ENCODE measurements around the gene OFD1.

OFD1 gene

DNA sequence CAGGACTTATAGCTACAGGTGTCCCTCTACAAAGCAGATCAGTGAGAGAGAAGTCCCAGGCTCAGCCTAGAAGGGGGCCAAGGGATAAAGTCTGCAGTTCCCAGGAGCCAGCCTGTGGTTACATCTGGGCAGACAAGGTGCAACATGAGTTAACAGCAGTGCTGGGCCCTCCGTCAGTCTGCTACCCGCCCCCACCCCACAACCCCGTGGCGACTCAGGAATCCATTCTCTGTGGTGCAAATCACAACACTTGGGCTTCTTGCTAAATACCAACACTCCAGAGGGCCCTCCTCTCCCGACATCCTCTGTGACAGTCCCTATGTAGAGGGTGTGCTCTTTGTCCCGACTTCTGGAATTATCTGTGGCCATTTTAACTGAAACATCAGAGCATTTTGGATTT, 68.6 kb downstream of the OFD1 start:
- no peak overlapping the region for H3K4me3 ChIP-seq (ENCODE audit: low read depth, low read length)
- TF ChIP-seq, protein P1, sequence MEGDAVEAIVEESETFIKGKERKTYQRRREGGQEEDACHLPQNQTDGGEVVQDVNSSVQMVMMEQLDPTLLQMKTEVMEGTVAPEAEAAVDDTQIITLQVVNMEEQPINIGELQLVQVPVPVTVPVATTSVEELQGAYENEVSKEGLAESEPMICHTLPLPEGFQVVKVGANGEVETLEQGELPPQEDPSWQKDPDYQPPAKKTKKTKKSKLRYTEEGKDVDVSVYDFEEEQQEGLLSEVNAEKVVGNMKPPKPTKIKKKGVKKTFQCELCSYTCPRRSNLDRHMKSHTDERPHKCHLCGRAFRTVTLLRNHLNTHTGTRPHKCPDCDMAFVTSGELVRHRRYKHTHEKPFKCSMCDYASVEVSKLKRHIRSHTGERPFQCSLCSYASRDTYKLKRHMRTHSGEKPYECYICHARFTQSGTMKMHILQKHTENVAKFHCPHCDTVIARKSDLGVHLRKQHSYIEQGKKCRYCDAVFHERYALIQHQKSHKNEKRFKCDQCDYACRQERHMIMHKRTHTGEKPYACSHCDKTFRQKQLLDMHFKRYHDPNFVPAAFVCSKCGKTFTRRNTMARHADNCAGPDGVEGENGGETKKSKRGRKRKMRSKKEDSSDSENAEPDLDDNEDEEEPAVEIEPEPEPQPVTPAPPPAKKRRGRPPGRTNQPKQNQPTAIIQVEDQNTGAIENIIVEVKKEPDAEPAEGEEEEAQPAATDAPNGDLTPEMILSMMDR (IDR thresholded peaks at IDR 0.05; ENCODE audit: insufficient read depth, low read depth, low read length, missing control alignments) = no peak
- DNase-seq (ENCODE audit: low read depth) = no peak

DNA sequence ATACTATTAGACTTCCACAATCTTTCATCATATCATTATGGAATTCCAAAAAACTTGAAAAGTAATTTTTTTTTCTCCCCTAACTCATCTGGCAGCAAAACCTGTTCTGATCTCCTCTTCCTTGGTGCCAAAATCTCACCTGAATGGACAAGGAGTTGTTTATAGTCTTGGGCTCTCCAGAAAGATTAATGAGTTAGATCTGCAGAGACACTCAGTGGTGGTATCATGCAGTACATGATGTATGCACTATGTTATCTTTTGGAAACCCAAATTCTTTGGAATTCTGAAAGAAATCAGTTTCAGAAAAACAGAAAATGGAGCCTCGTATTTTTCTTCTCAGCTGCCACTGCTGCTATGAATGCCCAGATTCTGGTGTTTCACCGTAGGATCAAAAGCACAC, 70.7 kb downstream of the OFD1 start:
- no peak for DNase-seq (ENCODE audit: low read depth)
- TF ChIP-seq, protein P1 (IDR thresholded peaks at IDR 0.05; ENCODE audit: insufficient read depth, low read depth, low read length, missing control alignments) = no peak
- H3K4me3 ChIP-seq (ENCODE audit: low read depth, low read length) = no peak overlapping the region

DNA sequence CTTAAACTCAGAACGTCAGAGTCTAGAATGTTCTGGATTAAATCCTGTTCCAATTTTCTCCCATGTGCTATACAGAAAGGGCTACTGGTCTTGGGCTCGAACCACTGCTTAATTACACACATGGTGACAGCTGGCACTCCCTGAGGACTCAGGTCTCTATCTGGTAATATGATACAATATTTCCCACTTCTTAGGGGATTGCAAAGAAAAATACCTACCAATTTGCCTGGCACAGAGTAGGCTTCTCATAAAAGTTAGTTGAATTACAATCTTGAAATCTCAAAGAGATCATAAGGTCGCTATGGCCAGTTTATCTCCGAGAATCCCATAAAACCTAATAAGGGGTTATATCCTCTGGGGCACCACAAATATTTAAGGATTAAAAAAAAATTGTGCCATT, 73.7 kb downstream of the OFD1 start:
- DNase-seq (ENCODE audit: low read depth) = no peak
- no peak overlapping the region for H3K4me3 ChIP-seq (ENCODE audit: low read depth, low read length)
- TF ChIP-seq, protein P1 (IDR thresholded peaks at IDR 0.05; ENCODE audit: insufficient read depth, low read depth, low read length, missing control alignments) = no peak

DNA sequence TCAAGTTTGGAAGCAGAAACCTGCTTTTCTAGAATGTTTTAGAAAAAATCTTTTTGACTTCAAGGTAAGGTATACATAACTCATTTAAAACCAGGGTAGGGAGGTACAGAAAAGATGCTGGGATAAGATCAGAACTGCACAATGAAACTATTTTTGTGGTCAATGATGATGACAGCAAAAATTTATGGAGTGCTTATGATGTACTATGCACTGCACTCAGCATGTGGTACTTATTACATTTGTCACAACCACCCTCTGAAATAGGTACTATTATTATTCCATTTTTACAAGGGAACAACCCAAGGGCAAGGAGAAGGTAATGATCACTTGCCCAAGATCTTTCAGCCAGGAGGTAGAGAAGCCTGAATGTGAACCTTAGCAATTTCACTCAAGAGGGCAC, 74.3 kb downstream of the OFD1 start:
- no peak overlapping the region for H3K4me3 ChIP-seq (ENCODE audit: low read depth, low read length)
- DNase-seq (ENCODE audit: low read depth) = no peak
- TF ChIP-seq, protein P1 (IDR thresholded peaks at IDR 0.05; ENCODE audit: insufficient read depth, low read depth, low read length, missing control alignments) = no peak

DNA sequence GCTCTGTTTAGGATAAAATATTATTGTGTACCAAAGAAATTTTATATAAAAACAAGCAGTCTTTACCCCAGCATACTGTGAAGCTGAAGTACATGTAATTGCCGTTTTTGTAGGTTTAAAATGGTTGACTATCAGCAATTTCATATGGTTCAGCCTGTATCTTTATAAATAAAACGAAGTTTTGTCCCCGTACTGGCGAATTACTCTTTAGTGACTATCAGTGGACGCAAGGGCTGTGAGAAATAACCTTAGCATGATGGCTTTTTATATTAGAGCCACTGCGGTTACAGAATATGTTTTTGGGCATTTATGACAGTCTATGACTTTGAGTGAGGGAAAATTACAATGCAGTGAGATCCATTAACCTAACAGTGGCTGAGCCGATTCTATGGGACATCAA, 81.1 kb downstream of the OFD1 start:
- no peak for DNase-seq (ENCODE audit: low read depth)
- TF ChIP-seq, protein P1 (IDR thresholded peaks at IDR 0.05; ENCODE audit: insufficient read depth, low read depth, low read length, missing control alignments) = no peak
- no peak overlapping the region for H3K4me3 ChIP-seq (ENCODE audit: low read depth, low read length)

DNA sequence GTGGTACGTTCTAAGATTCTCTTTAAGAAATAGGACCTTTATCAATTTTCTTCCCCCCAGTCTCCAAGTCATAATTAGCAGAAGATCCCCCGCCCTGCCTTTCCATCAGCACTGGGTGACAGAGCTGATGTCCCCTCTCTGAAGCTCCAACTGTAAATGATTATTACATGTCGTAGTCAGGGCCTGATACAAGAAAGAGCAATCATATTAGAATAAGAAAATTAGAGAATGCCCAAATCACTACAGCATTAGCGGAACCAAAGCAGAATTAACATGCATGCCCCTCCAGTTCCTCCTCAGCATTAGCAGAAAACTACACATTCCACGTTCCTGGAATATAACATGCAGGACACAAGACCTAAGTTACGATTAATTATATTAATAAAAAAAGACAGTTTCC, 81.6 kb downstream of the OFD1 start:
- no peak overlapping the region for H3K4me3 ChIP-seq (ENCODE audit: low read depth, low read length)
- DNase-seq (ENCODE audit: low read depth) = no peak
- TF ChIP-seq, protein P1 (IDR thresholded peaks at IDR 0.05; ENCODE audit: insufficient read depth, low read depth, low read length, missing control alignments) = no peak
